ENCODE data around the gene METTL27. TPM values are rescaled to one million over a fixed set of nuclear protein-coding genes. Genes with fewer than 3 reads are reported as not detected.

The METTL27 gene
- total and polyA plus RNA-seq, 9 of the 15 experiments (the other 6 are each of a cell fraction or from before 2014, with no cell fraction given): 0.08 to 0.82 (median 0.33) TPM; not detected in 4

DNA sequence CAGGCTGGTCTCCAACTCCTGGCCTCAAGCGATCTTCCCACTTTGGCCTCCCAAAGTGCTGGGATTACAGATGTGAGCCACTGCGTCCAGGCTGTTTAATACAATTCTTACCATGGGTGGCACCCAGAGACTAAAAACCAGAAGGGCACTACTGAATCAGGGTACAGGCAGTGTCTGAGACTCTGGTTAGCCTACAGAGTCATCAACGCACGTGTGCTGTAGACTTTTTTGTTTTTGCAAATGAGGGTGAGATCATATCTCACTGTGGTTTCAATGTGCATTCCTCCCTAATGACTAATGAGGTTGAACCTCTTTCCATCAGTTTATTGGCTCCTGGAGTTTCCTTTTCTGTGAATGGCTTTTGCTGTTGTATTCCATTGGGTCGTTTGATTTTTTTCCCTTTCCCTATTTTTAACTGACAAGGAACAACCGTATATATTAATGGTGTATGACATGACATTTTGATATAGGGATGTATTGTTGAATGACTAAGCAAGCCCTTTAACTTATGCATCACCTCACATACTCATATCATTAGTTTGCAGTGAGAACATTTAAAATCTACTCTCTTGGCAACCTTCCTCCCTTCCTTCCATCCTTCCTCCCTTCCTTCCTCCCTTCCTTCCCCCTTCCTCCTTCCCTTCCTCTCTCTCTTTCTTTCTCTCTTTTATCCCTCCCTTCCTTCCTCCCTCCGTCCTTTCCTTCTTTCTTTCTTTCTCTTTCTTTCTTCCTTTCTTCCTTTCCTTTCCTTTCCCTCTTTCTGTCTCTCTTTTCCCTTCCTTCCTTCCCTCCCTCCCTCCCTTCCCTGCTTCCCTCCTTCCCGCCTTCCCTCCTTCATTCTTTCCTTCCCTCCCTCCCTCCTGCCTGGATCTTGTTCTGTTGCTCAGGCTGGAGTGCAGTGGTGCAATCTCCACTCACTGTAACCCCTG, 9.4 kb upstream of the METTL27 start (continued):
- TF ChIP-seq ZNF511 (CRISPR knock-in tag; IDR thresholded peaks at IDR 0.05) (no peak), NFE2L1 (tag; IDR thresholded peaks at IDR 0.05; ENCODE audit: borderline replicate concordance, low read depth) (no peak), NBN (IDR thresholded peaks at IDR 0.05; ENCODE audit: low read depth) (peak; percentile 62; the same call in 1 of the 2 replicates), MYNN (IDR thresholded peaks at IDR 0.05) (peak; percentile 54; the same call in 1 of the 2 replicates), MYNN (CRISPR knock-in tag; IDR thresholded peaks at IDR 0.05) (no peak), ZNF79 (CRISPR knock-in tag; IDR thresholded peaks at IDR 0.05; ENCODE audit: low read depth) (no peak), RERE (CRISPR knock-in tag; IDR thresholded peaks at IDR 0.05; ENCODE audit: borderline replicate concordance) (no peak), MECOM (CRISPR knock-in tag; IDR thresholded peaks at IDR 0.05) (no peak), STAG1 (CRISPR knock-in tag; IDR thresholded peaks at IDR 0.05; ENCODE audit: borderline replicate concordance) (no peak)
- TF ChIP-seq, protein P1, sequence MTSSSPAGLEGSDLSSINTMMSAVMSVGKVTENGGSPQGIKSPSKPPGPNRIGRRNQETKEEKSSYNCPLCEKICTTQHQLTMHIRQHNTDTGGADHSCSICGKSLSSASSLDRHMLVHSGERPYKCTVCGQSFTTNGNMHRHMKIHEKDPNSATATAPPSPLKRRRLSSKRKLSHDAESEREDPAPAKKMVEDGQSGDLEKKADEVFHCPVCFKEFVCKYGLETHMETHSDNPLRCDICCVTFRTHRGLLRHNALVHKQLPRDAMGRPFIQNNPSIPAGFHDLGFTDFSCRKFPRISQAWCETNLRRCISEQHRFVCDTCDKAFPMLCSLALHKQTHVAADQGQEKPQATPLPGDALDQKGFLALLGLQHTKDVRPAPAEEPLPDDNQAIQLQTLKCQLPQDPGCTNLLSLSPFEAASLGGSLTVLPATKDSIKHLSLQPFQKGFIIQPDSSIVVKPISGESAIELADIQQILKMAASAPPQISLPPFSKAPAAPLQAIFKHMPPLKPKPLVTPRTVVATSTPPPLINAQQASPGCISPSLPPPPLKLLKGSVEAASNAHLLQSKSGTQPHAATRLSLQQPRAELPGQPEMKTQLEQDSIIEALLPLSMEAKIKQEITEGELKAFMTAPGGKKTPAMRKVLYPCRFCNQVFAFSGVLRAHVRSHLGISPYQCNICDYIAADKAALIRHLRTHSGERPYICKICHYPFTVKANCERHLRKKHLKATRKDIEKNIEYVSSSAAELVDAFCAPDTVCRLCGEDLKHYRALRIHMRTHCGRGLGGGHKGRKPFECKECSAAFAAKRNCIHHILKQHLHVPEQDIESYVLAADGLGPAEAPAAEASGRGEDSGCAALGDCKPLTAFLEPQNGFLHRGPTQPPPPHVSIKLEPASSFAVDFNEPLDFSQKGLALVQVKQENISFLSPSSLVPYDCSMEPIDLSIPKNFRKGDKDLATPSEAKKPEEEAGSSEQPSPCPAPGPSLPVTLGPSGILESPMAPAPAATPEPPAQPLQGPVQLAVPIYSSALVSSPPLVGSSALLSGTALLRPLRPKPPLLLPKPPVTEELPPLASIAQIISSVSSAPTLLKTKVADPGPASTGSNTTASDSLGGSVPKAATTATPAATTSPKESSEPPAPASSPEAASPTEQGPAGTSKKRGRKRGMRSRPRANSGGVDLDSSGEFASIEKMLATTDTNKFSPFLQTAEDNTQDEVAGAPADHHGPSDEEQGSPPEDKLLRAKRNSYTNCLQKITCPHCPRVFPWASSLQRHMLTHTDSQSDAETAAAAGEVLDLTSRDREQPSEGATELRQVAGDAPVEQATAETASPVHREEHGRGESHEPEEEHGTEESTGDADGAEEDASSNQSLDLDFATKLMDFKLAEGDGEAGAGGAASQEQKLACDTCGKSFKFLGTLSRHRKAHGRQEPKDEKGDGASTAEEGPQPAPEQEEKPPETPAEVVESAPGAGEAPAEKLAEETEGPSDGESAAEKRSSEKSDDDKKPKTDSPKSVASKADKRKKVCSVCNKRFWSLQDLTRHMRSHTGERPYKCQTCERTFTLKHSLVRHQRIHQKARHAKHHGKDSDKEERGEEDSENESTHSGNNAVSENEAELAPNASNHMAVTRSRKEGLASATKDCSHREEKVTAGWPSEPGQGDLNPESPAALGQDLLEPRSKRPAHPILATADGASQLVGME (CRISPR knock-in tag; IDR thresholded peaks at IDR 0.05): no peak
- TF ChIP-seq, protein P2, sequence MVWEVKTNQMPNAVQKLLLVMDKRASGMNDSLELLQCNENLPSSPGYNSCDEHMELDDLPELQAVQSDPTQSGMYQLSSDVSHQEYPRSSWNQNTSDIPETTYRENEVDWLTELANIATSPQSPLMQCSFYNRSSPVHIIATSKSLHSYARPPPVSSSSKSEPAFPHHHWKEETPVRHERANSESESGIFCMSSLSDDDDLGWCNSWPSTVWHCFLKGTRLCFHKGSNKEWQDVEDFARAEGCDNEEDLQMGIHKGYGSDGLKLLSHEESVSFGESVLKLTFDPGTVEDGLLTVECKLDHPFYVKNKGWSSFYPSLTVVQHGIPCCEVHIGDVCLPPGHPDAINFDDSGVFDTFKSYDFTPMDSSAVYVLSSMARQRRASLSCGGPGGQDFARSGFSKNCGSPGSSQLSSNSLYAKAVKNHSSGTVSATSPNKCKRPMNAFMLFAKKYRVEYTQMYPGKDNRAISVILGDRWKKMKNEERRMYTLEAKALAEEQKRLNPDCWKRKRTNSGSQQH (CRISPR knock-in tag; IDR thresholded peaks at IDR 0.05): no peak
